HepG2 (cell line): ENCODE measurements around the gene PCDH11Y. TPM values are rescaled to one million over a fixed set of nuclear protein-coding genes. Genes with fewer than 3 reads are reported as not detected.
"Not testable (repeated sequence)": the region's sequence is repeated elsewhere in the genome, so short reads cannot be mapped to it uniquely, and the experiment has no call there.

Experiments
- ATAC-seq: fragments of 200-7000 bp; cut with Tn5 transposase; 3 replicates; pipeline ENCODE4 v1.9.1; 2020; ENCODE audit warnings: mild to moderate bottlenecking, moderate library complexity
- Bru-seq: library from RNA; stranded (reverse); fragments of 400-500 nt; gene quantifications from one replicate; lab custom pipeline; 2021; lab: Mats Ljungman, UMichigan
- BruChase-seq, 2 experiments: library from RNA; stranded (reverse); fragments of 400-500 nt; gene quantifications; one replicate each; lab custom pipeline; 2021; lab: Mats Ljungman, UMichigan
- BruUV-seq: library from RNA; stranded (reverse); fragments of 400-500 nt; replicated peaks from 2 replicates; lab custom pipeline; 2021; lab: Mats Ljungman, UMichigan
- CTCF ChIA-PET: fragments of 300-600 bp; formaldehyde crosslinking; extraction: SDS; loops from one replicate; lab custom pipeline; 2021; ENCODE audit warnings: low total read pairs, inconsistent platforms, low intra/inter-chr PET ratio; lab: Yijun Ruan, JAX
- POLR2A ChIA-PET: fragments of 350-600 bp; sonication (Branson Sonifier 250); formaldehyde crosslinking; loops from one replicate; lab custom pipeline; 2020; ENCODE audit warnings: antibody characterized with exemption, inconsistent platforms; lab: Yijun Ruan, JAX
- DNase-seq: peaks from one replicate; pipeline ENCODE4 v3.0.0-alpha.2; 2015; ENCODE audit warnings: low spot score
- FAIRE-seq: peaks from 3 replicates; lab custom pipeline; 2011; peaks lifted over from hg19 to GRCh38; lab: Jason Lieb, UNC
- H2AFZ ChIP-seq: one replicate; pipeline ENCODE4 v1.6.1; 2011; ENCODE audit warnings: low read length, inconsistent platforms
- H3K27ac ChIP-seq: fragments of 300-600 bp; 3 replicates; pipeline ENCODE4 v1.8.0; 2011; ENCODE audit warnings: mixed run types, mild to moderate bottlenecking, mixed read lengths, low read length, inconsistent platforms; ENCODE audit not compliant: insufficient read depth; ENCODE audit errors: extremely low read length
- H3K27me3 ChIP-seq, 2 experiments: fragments of 200-600 bp in 1 of 2; 2 replicates in 1 of 2; 3 replicates in 1 of 2; pipeline versions ENCODE4 v1.6.0 to v1.8.0; 2011; ENCODE audit warnings: low read length in 2 of 2, mild to moderate bottlenecking in 2 of 2, moderate library complexity in 2 of 2, inconsistent platforms in 1 of 2; ENCODE audit not compliant: insufficient read depth in 2 of 2, control insufficient read depth in 1 of 2
- H3K36me3 ChIP-seq, 2 experiments: fragments of 200-600 bp in 1 of 2; replicated peaks in 1 of 2; 2 replicates in 1 of 2; 3 replicates in 1 of 2; pipeline versions ENCODE4 v1.5.1 to v1.8.0; 2011; ENCODE audit warnings: low read length in 2 of 2, inconsistent platforms in 1 of 2; ENCODE audit not compliant: insufficient read depth in 2 of 2, control insufficient read depth in 1 of 2
- H3K4me1 ChIP-seq: 2 replicates; pipeline ENCODE4 v1.5.1; 2012; ENCODE audit warnings: low read length, inconsistent platforms; ENCODE audit not compliant: insufficient read depth
- H3K4me2 ChIP-seq: 2 replicates; pipeline ENCODE4 v1.6.0; 2011; ENCODE audit warnings: low read depth, low read length, inconsistent platforms
- H3K4me3 ChIP-seq, 3 experiments: fragments of 200-600 bp in 1 of 3; sonication (generic), shearing (Covaris generic) in 1 of 3; replicated peaks in 1 of 3; 2 replicates each; pipeline ENCODE4 v1.5.1; 2011 to 2016; ENCODE audit warnings: low read length in 3 of 3, inconsistent platforms in 2 of 3, low read depth in 2 of 3, mild to moderate bottlenecking in 2 of 3, control low read depth in 1 of 3, mixed read lengths in 1 of 3; ENCODE audit not compliant: insufficient read depth in 1 of 3
- H3K79me2 ChIP-seq: one replicate; pipeline ENCODE4 v1.6.1; 2011; ENCODE audit warnings: low read length, inconsistent platforms; ENCODE audit not compliant: insufficient read depth
- H3K9ac ChIP-seq: 2 replicates; pipeline ENCODE4 v1.6.0; 2011; ENCODE audit warnings: mild to moderate bottlenecking, low read depth, low read length, inconsistent platforms; ENCODE audit not compliant: insufficient read depth
- H3K9me3 ChIP-seq: 2 replicates; pipeline ENCODE4 v1.5.1; 2012; ENCODE audit warnings: mild to moderate bottlenecking, low read length
- H4K20me1 ChIP-seq: 2 replicates; pipeline ENCODE4 v1.6.0; 2011; ENCODE audit warnings: inconsistent platforms, mild to moderate bottlenecking, low read length, moderate library complexity; ENCODE audit not compliant: insufficient read depth
- WGBS: methylation state at CpG from one replicate; pipeline ENCODE4 v1.1.6; 2017; ENCODE audit warnings: low lambda C conversion rate; 5-methylcytosine and 5-hydroxymethylcytosine counted together
- in situ Hi-C: cut with HindIII; loops from 2 replicates; pipeline ENCODE4 v1.10.0; 2017; ENCODE audit warnings: low pct_unique_long_range_greater_than_20kb; ENCODE audit not compliant: extremely low pct_ligation_motif_present
- intact Hi-C: fragments of 100-400 bp; cut with micrococcal nuclease; formaldehyde crosslinking; loops from one replicate; pipeline ENCODE4 v1.10.0; 2022; ENCODE audit not compliant: unreplicated experiment
- long read RNA-seq, 2 experiments: library from RNA in 1 of 2; library from polyadenylated mRNA in 1 of 2; stranded (forward) in 1 of 2; unstranded in 1 of 2; transcript quantifications; one replicate each; pipeline ENCODE4 v2.0.0, GENCODE V29; 2019 to 2022
- polyA minus RNA-seq, 3 experiments: library from RNA; depleted of rRNA, polyadenylated mRNA; stranded (reverse); fragments of >200 nt; gene quantifications; 2 replicates each; pipeline ENCODE4 v1.2.3, GENCODE V29; 2011; ENCODE audit warnings: low replicate concordance in 1 of 3
- polyA plus RNA-seq, 8 experiments: library from polyadenylated mRNA; depleted of rRNA in 3 of 8; stranded (reverse) in 7 of 8; unstranded in 1 of 8; fragments of >200 nt; fragmentation: Illumina TruSeq in 4 of 8; extraction: Trizol in 4 of 8; gene quantifications; 2 replicates each; pipeline versions ENCODE4 v1.2.1 to v1.2.3, GENCODE V29; 2011 to 2016; ENCODE audit warnings: low read depth in 4 of 8, missing spikeins in 1 of 8, mixed read lengths in 1 of 8; ENCODE audit not compliant: insufficient read depth in 1 of 8
- total RNA-seq, 5 experiments: library from RNA; depleted of rRNA; stranded (reverse); fragments of >200 nt; fragmentation: Illumina TruSeq; extraction: Trizol; gene quantifications; 2 replicates each; pipeline ENCODE4 v1.2.3, GENCODE V29; 2016; ENCODE audit warnings: low read depth in 1 of 5

The PCDH11Y gene
- not detected in 2 replicates for total RNA-seq (2016; rRNA removed; fragmentation: Illumina TruSeq; extraction: Trizol)
- total RNA-seq (2016; cell fraction: cytosol; rRNA removed; fragmentation: Illumina TruSeq; extraction: Trizol; ENCODE audit: low read depth): not detected in 2 replicates
- total RNA-seq (2016; cell fraction: insoluble cytoplasmic fraction; rRNA removed; fragmentation: Illumina TruSeq; extraction: Trizol): not detected in 2 replicates
- total RNA-seq (2016; cell fraction: membrane; rRNA removed; fragmentation: Illumina TruSeq; extraction: Trizol): not detected in 2 replicates
- not detected in 2 replicates for total RNA-seq (2016; cell fraction: nucleus; rRNA removed; fragmentation: Illumina TruSeq; extraction: Trizol)
- under 0.01 TPM in 1 of 2 replicates, not detected in the other for polyA plus RNA-seq (2011; rRNA removed)
- not detected in 2 replicates for polyA plus RNA-seq (2011; cell fraction: cytosol; rRNA removed)
- not detected in 2 replicates for polyA plus RNA-seq (2011; cell fraction: nucleus; rRNA removed)
- polyA plus RNA-seq (2012): not detected in 2 replicates
- not detected in 2 replicates for polyA plus RNA-seq (2016; cell fraction: cytosol; fragmentation: Illumina TruSeq; extraction: Trizol; ENCODE audit: low read depth)
- not detected in 2 replicates for polyA plus RNA-seq (2016; cell fraction: insoluble cytoplasmic fraction; fragmentation: Illumina TruSeq; extraction: Trizol; ENCODE audit: low read depth)
- polyA plus RNA-seq (2016; cell fraction: membrane; fragmentation: Illumina TruSeq; extraction: Trizol; ENCODE audit: low read depth): not detected in 2 replicates
- not detected in 2 replicates for polyA plus RNA-seq (2016; cell fraction: nucleus; fragmentation: Illumina TruSeq; extraction: Trizol; ENCODE audit: insufficient read depth, low read depth)
- polyA minus RNA-seq (2011; rRNA and poly(A)+ RNA removed; ENCODE audit: low replicate concordance): not detected in 2 replicates
- polyA minus RNA-seq (2011; cell fraction: cytosol; rRNA and poly(A)+ RNA removed): not detected in 2 replicates
- polyA minus RNA-seq (2011; cell fraction: nucleus; rRNA and poly(A)+ RNA removed): not detected in 2 replicates
- percentile 1 among the genes with signal in this experiment for Bru-seq, nascent RNA
- BruChase-seq, experiment 1, labeled RNA remaining after a 6-hour chase: percentile 1 among the genes with signal in this experiment
- percentile 2 among the genes with signal in this experiment for BruChase-seq, experiment 2, labeled RNA remaining after a 2-hour chase
- long read RNA-seq, experiment 1: 0 reads
- long read RNA-seq, experiment 2, partial matches to known transcripts: 0 of 1 reads
- long read RNA-seq, experiment 2, other reads (novel, unspliced or antisense): 1 of 1 reads

DNA sequence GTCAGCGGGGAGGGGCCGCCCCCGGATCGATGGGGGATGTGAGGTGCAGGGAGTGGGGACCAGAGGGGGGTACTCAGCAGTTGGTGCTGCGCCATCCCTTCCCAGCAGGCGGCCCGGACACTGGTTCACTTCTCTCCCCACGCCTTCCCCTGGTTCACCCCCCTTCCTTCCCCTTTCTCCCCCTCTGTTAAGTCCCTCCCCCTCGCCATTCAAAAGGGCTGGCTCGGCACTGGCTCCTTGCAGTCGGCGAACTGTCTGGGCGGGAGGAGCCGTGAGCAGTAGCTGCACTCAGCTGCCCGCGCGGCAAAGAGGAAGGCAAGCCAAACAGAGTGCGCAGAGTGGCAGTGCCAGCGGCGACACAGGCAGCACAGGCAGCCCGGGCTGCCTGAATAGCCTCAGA is at the start of gene PCDH11Y:
Gene PCDH11Y (plus strand): TSS at position 240 of the 400 bp plus-strand sequence. CDS start 56,804 bp downstream, outside the sequence.
- H3K4me2 ChIP-seq, DNase-seq, BruUV-seq, H3K9me3 ChIP-seq, in situ Hi-C loops, POLR2A ChIA-PET, intact Hi-C loops, H3K36me3 ChIP-seq, CTCF ChIA-PET, H3K9ac ChIP-seq, H2AFZ ChIP-seq, H3K27me3 ChIP-seq, H4K20me1 ChIP-seq, H3K79me2 ChIP-seq, H3K27ac ChIP-seq, FAIRE-seq, H3K4me3 ChIP-seq, H3K4me1 ChIP-seq: not testable (repeated sequence)
- no CpG with 5 or more reads among the region's 21 CpGs for WGBS
- peak; percentile 48 for ATAC-seq

GRCh38 chrY:4967894-4968293 is 32.2 kb upstream of the PCDH11Y start:
- DNase-seq, H3K36me3 ChIP-seq, H3K4me1 ChIP-seq, ATAC-seq, H3K27ac ChIP-seq, H2AFZ ChIP-seq, CTCF ChIA-PET, H3K4me2 ChIP-seq, H3K27me3 ChIP-seq, BruUV-seq, H3K9ac ChIP-seq, H4K20me1 ChIP-seq, FAIRE-seq, POLR2A ChIA-PET, intact Hi-C loops, H3K9me3 ChIP-seq, H3K79me2 ChIP-seq, H3K4me3 ChIP-seq, in situ Hi-C loops: not testable (repeated sequence)
- WGBS: no CpG with 5 or more reads among the region's 4 CpGs

GRCh38 chrY:4991743-4992400 is 8.2 kb upstream of the PCDH11Y start:
- DNase-seq, H3K4me3 ChIP-seq, H3K9me3 ChIP-seq, H3K9ac ChIP-seq, H3K4me2 ChIP-seq, H3K79me2 ChIP-seq, BruUV-seq, H3K4me1 ChIP-seq, POLR2A ChIA-PET, H3K27ac ChIP-seq, intact Hi-C loops, CTCF ChIA-PET, H4K20me1 ChIP-seq, H3K27me3 ChIP-seq, H2AFZ ChIP-seq, in situ Hi-C loops, H3K36me3 ChIP-seq: not testable (repeated sequence)
- FAIRE-seq (peak; percentile 90), ATAC-seq (peak; percentile 95)
- WGBS: 0% methylated on average over 2 of the region's 8 CpGs
